ENCODE results near the gene ROR1. TPM values are rescaled to one million over a fixed set of nuclear protein-coding genes. Genes with fewer than 3 reads are reported as not detected.

ROR1 gene
- total RNA-seq, 1 experiment from 2014 or later = 19.0 TPM

DNA sequence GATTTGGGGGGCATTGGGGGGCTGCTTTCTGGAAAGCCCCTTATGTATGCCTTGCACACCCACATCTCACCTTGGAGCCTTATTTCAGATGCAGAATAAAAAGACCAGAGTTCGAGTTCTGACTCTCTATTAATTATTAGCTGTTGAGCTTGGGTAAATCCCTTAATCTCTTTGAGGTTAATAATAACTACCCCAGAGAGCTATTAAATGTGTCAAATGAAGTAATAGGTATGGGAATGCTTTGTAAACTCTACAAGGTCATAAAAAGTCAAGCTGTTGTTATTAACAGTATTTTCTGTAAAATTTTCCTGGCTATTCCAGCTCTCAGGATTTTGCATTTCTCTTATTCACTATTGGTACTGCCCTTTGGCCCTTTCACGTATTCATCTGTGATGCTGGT is 122.9 kb downstream of the ROR1 start:
- Histone ChIP-seq H2AFZ (no peak overlapping the region), H3K27me3 (ENCODE audit: insufficient read depth, low read depth) (no peaks in the 10 kb centered on the region), H3K9me2 (ENCODE audit: insufficient read depth) (no peaks in the 10 kb centered on the region), H3F3A (ENCODE audit: insufficient read depth, low read depth) (peaks cover 27% of the 10 kb centered on the region; the same call in 1 of the 2 replicates), H3K79me2 (ENCODE audit: low read depth) (peaks cover 38% of the 10 kb centered on the region), H3K36me3 (ENCODE audit: low read depth) (no peaks in the 10 kb centered on the region), H3K27ac (no peak overlapping the region), H3K4me2 (no peak overlapping the region), H3K4me3 (no peak overlapping the region), H3K4me1 (replicated peaks; ENCODE audit: insufficient read depth) (peaks cover 27% of the 10 kb centered on the region), H3K9me3 (ENCODE audit: insufficient read depth, low read depth) (peaks cover 9% of the 10 kb centered on the region; the same call in 1 of the 2 replicates), H4K20me1 (ENCODE audit: insufficient read depth) (no peaks in the 10 kb centered on the region)
- DNase-seq = no peak
- no TSS peak for BruUV-seq (replicated peaks)
- intact Hi-C loops (cut with micrococcal nuclease; ENCODE audit: unreplicated experiment) = no loop called here
- TF ChIP-seq CTCF (conservative IDR thresholded peaks at IDR 0.05) = no peak
- TF ChIP-seq EZH2 (IDR thresholded peaks at IDR 0.05; ENCODE audit: low read depth) = no peak
- ChIA-PET POLR2A (ENCODE audit: unreplicated experiment) (no interaction called here), CTCF (interaction anchor here (0.9 kb wide), 1 partner anchor 49 kb away, joined by 3 read pairs; no protein-coding TSS in a partner anchor)

GRCh38 chr1:63898428-63899196 is 124.8 kb downstream of the ROR1 start:
- no peaks in the 10 kb centered on the region for H4K20me1 ChIP-seq (ENCODE audit: insufficient read depth)
- DNase-seq = no peak
- ChIA-PET POLR2A (ENCODE audit: unreplicated experiment) (no interaction called here), CTCF (no interaction called here)
- no peak for TF ChIP-seq EZH2 (IDR thresholded peaks at IDR 0.05; ENCODE audit: low read depth)
- no TSS peak for BruUV-seq (replicated peaks)
- no peak overlapping the region for H3K4me2 ChIP-seq
- H3K36me3 ChIP-seq (ENCODE audit: low read depth) = no peaks in the 10 kb centered on the region
- no peak overlapping the region for H3K27ac ChIP-seq
- peaks cover 29% of the 10 kb centered on the region for H3K79me2 ChIP-seq (ENCODE audit: low read depth)
- H3K9me2 ChIP-seq (ENCODE audit: insufficient read depth) = no peaks in the 10 kb centered on the region
- H3K4me3 ChIP-seq = no peak overlapping the region
- H3K9me3 ChIP-seq (ENCODE audit: insufficient read depth, low read depth) = peaks cover 9% of the 10 kb centered on the region; the same call in 1 of the 2 replicates
- H3F3A ChIP-seq (ENCODE audit: insufficient read depth, low read depth) = peaks cover 9% of the 10 kb centered on the region; the same call in 1 of the 2 replicates
- no peaks in the 10 kb centered on the region for H3K27me3 ChIP-seq (ENCODE audit: insufficient read depth, low read depth)
- H3K4me1 ChIP-seq (replicated peaks; ENCODE audit: insufficient read depth) = peaks cover 9% of the 10 kb centered on the region
- H2AFZ ChIP-seq = no peak overlapping the region
- intact Hi-C loops (cut with micrococcal nuclease; ENCODE audit: unreplicated experiment) = no loop called here

DNA sequence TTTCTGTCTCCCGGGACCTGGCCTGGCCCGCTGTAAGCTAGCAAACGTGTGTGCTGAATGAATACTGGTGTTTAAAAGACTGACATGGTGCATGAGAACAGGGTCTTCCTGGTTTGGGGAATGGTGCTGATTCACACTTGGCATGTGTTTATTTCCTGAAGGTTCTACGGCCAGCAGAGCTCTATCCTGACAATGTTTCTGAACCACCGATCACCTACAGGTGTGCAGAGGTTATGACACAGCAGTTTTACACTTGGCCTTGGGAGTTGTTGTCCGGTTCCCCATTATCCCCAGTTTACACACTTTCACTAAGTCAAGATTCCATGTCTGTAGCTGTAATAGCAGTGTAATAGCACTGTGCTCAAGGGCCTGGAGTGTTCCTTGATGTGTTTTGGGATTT is 127.3 kb downstream of the ROR1 start:
- Histone ChIP-seq H3K4me2 (no peak overlapping the region), H3K4me3 (no peak overlapping the region), H4K20me1 (ENCODE audit: insufficient read depth) (no peaks in the 10 kb centered on the region), H3K27me3 (ENCODE audit: insufficient read depth, low read depth) (no peaks in the 10 kb centered on the region), H3F3A (ENCODE audit: insufficient read depth, low read depth) (0 out of 2 replicates have a peak, but pooled peaks cover 6% of the 10 kb centered on the region), H3K27ac (no peak overlapping the region), H3K79me2 (ENCODE audit: low read depth) (peaks cover 16% of the 10 kb centered on the region; the same call in 1 of the 2 replicates), H3K4me1 (replicated peaks; ENCODE audit: insufficient read depth) (no peaks in the 10 kb centered on the region), H3K9me2 (ENCODE audit: insufficient read depth) (no peaks in the 10 kb centered on the region), H3K36me3 (ENCODE audit: low read depth) (no peaks in the 10 kb centered on the region), H3K9me3 (ENCODE audit: insufficient read depth, low read depth) (0 out of 2 replicates have a peak, but pooled peaks cover 9% of the 10 kb centered on the region), H2AFZ (no peak overlapping the region)
- CTCF ChIA-PET = interaction anchor here (1.4 kb wide), 1 partner anchor 19 kb away, joined by 16 read pairs; no protein-coding TSS in a partner anchor
- no TSS peak for BruUV-seq (replicated peaks)
- POLR2A ChIA-PET (ENCODE audit: unreplicated experiment) = no interaction called here
- intact Hi-C loops (cut with micrococcal nuclease; ENCODE audit: unreplicated experiment) = no loop called here
- TF ChIP-seq EZH2 (IDR thresholded peaks at IDR 0.05; ENCODE audit: low read depth) (no peak), CTCF (conservative IDR thresholded peaks at IDR 0.05) (no peak)
- DNase-seq = no peak
